DND-41 (cell line): Measurements from ENCODE around the gene HYDIN.
"Not testable (repeated sequence)": the region's sequence is repeated elsewhere in the genome, so short reads cannot be mapped to it uniquely, and the experiment has no call there.

Experiments used
- ATAC-seq: fragments of 200-7000 bp; cut with Tn5 transposase; 3 replicates; pipeline ENCODE4 v1.9.1; 2021; ENCODE audit warnings: low read depth; ENCODE audit not compliant: insufficient read depth
- DNase-seq: peaks from one replicate; pipeline ENCODE4 v3.0.0-alpha.2; 2020
- H2AFZ ChIP-seq: 2 replicates; pipeline ENCODE4 v1.6.0; 2012; ENCODE audit warnings: low read depth, low read length
- H3K27ac ChIP-seq: 2 replicates; pipeline ENCODE4 v1.5.1; 2012; ENCODE audit warnings: low read length, inconsistent platforms
- H3K27me3 ChIP-seq: fragments of 200-600 bp; sonication (generic); 2 replicates; pipeline ENCODE4 v1.6.0; 2012; ENCODE audit warnings: low read length, mild to moderate bottlenecking, inconsistent platforms; ENCODE audit not compliant: insufficient read depth, poor library complexity
- H3K36me3 ChIP-seq: 2 replicates; pipeline ENCODE4 v1.5.1; 2012; ENCODE audit warnings: low read length, inconsistent platforms; ENCODE audit not compliant: insufficient read depth
- H3K4me1 ChIP-seq: 2 replicates; pipeline ENCODE4 v1.5.1; 2012; ENCODE audit warnings: mild to moderate bottlenecking, low read length; ENCODE audit not compliant: insufficient read depth
- H3K4me2 ChIP-seq: 2 replicates; pipeline ENCODE4 v1.6.0; 2012; ENCODE audit warnings: mild to moderate bottlenecking, moderate library complexity, low read length, inconsistent platforms; ENCODE audit not compliant: insufficient read depth
- H3K4me3 ChIP-seq, 2 experiments: fragments of 200-600 bp in 1 of 2; shearing (Covaris generic) in 1 of 2; 2 replicates each; pipeline ENCODE4 v1.5.1; 2012 to 2016; ENCODE audit warnings: inconsistent platforms in 2 of 2, low read length in 2 of 2, mild to moderate bottlenecking in 2 of 2, low read depth in 1 of 2, moderate library complexity in 1 of 2
- H3K79me2 ChIP-seq: 2 replicates; pipeline ENCODE4 v1.6.0; 2012; ENCODE audit warnings: low read length, inconsistent platforms; ENCODE audit not compliant: insufficient read depth
- H3K9ac ChIP-seq: 2 replicates; pipeline ENCODE4 v1.6.0; 2012; ENCODE audit warnings: low read depth, mild to moderate bottlenecking, inconsistent platforms, low read length, moderate library complexity
- H3K9me3 ChIP-seq: 2 replicates; pipeline ENCODE4 v1.5.1; 2012; ENCODE audit warnings: low read length, moderate library complexity, mild to moderate bottlenecking, inconsistent platforms; ENCODE audit not compliant: insufficient read depth, severe bottlenecking
- H4K20me1 ChIP-seq: 2 replicates; pipeline ENCODE4 v1.6.0; 2012; ENCODE audit warnings: low read length; ENCODE audit not compliant: insufficient read depth

The HYDIN gene

DNA sequence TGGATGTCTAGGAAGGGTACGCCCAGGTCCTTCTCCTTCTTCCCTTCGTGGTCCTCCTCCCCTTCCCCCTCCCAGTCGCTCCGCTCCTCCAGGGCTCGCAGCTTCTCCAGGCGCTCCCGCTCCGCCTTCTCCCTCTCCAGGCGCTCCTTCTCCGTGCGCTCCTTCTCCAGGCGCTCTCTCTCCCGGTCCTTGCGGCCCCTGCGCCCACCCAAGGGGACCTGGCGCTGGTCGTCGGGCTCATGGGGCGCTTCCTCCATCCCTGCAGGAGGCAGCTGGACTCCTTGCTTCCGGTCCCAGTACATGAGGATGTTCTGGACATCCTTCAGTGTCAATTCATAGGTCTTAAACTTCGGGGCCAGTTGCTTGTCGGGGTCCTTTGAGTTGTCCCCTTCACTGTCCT lies 309.9 kb downstream of the HYDIN start:
- not testable (repeated sequence) for H4K20me1 ChIP-seq, H3K9ac ChIP-seq, H3K27me3 ChIP-seq, ATAC-seq, H3K4me1 ChIP-seq, H2AFZ ChIP-seq, H3K9me3 ChIP-seq, H3K79me2 ChIP-seq, H3K36me3 ChIP-seq, H3K4me3 ChIP-seq, DNase-seq, H3K27ac ChIP-seq, H3K4me2 ChIP-seq

DNA sequence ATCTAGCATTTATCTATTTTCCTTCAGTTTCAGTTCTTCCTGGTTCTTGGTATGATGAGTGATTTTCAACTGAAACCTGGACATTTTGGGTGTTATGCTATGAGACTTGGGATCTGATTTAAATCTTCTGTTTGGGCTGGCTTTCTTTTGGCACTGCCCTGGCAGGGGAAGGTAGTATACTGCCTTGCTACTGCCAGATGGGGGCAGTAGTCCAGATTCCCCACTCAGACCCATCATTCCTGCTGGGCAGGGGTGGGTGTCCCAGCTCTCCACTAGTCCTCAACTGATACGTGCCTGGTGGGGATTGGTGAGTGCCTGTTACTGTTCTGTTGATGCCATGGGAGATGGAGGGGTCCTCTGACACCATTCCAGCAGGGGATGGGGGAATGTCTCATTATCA lies 342.3 kb downstream of the HYDIN start:
- H3K9me3 ChIP-seq, DNase-seq, H3K27ac ChIP-seq, ATAC-seq, H3K79me2 ChIP-seq, H3K9ac ChIP-seq, H4K20me1 ChIP-seq, H3K4me1 ChIP-seq, H2AFZ ChIP-seq, H3K4me2 ChIP-seq, H3K27me3 ChIP-seq, H3K4me3 ChIP-seq, H3K36me3 ChIP-seq: not testable (repeated sequence)

DNA sequence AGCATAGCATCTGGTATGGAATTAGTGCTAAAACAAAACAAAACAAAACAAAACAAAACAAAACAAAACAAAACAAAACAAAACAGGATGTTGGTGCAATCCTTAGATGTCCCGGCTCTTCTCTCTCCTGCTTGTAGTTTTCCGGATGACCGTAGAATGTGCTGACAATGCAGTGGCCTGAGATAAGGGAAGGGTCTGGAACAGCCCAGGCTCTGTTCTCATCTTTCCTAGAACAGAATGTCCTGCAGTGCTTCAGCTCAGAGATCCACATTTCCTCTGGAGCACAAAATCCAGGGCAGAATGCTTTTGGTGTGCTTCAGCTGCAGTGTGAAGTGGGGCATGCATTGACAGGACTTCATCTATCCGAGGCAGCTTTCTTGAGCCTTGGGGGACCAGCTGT lies 345.9 kb downstream of the HYDIN start:
- not testable (repeated sequence) for ATAC-seq, H3K4me1 ChIP-seq, H4K20me1 ChIP-seq, H3K4me3 ChIP-seq, H2AFZ ChIP-seq, H3K27ac ChIP-seq, H3K79me2 ChIP-seq, H3K4me2 ChIP-seq, H3K9me3 ChIP-seq, H3K27me3 ChIP-seq, H3K36me3 ChIP-seq, DNase-seq, H3K9ac ChIP-seq

DNA sequence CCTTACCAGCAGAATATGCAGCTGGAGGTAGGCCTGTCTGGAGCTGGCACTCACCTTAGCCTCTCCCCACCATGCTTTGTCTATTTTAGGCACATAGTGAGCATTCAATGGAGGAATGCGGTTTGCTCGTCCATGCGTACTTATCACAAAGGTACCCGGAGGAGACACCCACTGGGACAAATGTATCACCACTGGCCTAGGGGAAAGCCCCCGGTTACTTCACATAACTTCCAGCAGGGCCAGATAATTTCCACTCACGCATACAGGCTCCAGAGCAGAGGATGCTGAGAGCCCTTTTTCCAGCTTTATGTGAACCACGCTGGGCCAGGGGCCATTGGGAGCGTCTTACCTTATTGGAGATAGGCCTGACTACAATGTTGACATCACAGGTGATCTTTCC lies 348.2 kb downstream of the HYDIN start:
- H4K20me1 ChIP-seq, ATAC-seq, H3K27me3 ChIP-seq, H3K27ac ChIP-seq, H2AFZ ChIP-seq, DNase-seq, H3K36me3 ChIP-seq, H3K4me1 ChIP-seq, H3K9ac ChIP-seq, H3K4me2 ChIP-seq, H3K9me3 ChIP-seq, H3K79me2 ChIP-seq, H3K4me3 ChIP-seq: not testable (repeated sequence)

DNA sequence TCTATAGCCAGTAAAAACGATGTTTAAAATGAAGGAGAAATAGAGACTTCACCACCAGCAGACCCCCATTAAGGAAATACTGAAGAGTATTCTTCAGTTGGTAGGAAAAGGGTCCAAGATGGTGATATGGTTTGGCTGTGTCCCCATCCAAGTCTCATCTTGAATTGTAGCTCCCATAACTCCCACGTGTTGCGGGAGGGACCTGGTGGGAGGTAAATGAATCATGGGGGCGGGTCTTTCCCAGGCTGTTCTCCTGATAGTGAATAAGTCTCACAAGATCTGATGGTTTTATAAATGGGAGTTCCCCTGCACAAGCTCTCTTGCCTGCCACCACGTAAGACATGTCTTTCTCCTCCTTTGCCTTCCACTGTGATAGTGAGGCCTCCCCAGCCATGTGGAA lies 352.6 kb downstream of the HYDIN start:
- not testable (repeated sequence) for H3K4me2 ChIP-seq, H3K79me2 ChIP-seq, H3K36me3 ChIP-seq, H3K9ac ChIP-seq, DNase-seq, H3K27ac ChIP-seq, H2AFZ ChIP-seq, H4K20me1 ChIP-seq, H3K4me1 ChIP-seq, ATAC-seq, H3K27me3 ChIP-seq, H3K9me3 ChIP-seq, H3K4me3 ChIP-seq

DNA sequence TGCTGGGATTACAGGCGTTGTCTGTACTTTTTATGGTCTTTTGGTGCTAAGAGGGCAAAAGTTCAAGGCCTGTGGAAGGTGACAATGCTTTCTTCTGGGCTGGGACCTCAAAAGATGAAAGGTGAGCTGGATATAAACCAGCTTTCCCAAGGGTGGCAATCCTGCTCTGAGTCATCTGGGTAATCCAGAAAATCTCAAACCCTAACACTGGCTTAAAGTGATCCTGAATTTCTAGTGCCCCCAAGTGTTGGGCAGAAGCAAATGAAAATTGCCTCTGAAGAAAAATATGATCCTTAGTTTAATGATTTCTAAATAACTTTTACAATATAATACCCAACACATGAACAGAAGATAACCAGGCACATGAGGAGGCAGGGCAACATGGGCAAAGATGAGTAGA lies 354.1 kb downstream of the HYDIN start:
- not testable (repeated sequence) for H2AFZ ChIP-seq, H4K20me1 ChIP-seq, H3K79me2 ChIP-seq, H3K9ac ChIP-seq, H3K4me1 ChIP-seq, H3K27ac ChIP-seq, H3K36me3 ChIP-seq, ATAC-seq, DNase-seq, H3K4me3 ChIP-seq, H3K9me3 ChIP-seq, H3K27me3 ChIP-seq, H3K4me2 ChIP-seq

DNA sequence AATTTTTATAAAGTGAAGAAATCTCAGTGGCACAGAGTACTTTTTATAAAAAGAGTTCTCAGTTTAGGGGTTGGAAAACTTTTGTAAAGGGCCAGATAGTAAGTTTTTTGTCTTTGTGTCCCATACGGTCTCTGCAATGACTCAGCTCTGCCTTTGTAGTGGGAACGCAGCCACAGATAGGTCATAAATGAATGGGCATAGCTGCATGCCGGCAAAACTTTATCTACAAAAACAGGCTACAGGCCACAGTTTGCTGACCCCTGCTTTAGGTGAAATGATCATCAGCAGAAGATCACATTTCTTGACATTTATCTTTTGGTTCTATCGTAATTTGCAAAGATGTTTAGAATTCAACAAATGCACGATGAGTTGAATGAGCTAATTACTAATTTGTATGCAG lies 365.8 kb downstream of the HYDIN start:
- H3K4me1 ChIP-seq, DNase-seq, H3K9me3 ChIP-seq, H3K9ac ChIP-seq, H3K27me3 ChIP-seq, H3K4me3 ChIP-seq, H3K36me3 ChIP-seq, ATAC-seq, H4K20me1 ChIP-seq, H3K79me2 ChIP-seq, H3K27ac ChIP-seq, H3K4me2 ChIP-seq, H2AFZ ChIP-seq: not testable (repeated sequence)

DNA sequence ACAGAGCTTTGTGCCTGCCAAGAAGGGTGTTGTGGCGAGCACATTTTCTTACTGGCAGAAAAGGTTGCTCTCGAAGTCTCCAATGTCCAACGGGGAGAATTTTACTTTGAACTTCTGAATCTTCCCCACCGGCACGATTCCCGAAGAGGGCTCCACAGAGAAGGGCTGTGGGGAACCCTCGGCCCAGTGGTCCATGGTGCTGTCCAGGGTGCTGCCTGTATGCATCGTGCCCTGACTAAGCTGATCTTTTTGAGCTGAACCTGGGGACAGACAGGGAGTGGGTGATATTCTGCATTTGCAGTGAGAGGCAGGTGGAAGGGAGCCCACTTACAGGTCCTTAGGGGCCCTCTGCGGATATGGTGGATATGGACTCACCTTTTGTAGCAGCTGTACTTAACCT lies 368.5 kb downstream of the HYDIN start:
- not testable (repeated sequence) for ATAC-seq
- peak; percentile 9 for DNase-seq

DNA sequence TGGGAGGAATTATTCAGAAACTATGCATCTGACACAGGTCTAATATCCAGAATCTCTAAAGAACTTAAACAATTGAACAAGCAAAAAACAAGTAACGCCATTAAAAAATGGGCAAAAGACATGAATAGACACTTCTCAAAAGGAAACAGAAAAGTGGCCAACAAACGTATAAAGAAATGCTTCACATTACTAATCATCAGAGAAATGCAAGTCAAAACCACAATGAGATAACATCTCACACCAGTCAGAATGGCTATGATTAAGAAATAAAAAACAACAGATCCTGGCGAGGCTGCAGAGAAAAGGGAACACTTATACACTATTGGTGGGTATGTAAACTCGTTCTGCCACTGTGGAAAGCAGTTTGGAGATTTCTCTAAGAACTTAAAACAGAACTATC lies 379.2 kb downstream of the HYDIN start:
- DNase-seq, H3K36me3 ChIP-seq, ATAC-seq, H4K20me1 ChIP-seq, H3K4me3 ChIP-seq, H3K27ac ChIP-seq, H3K9ac ChIP-seq, H2AFZ ChIP-seq, H3K9me3 ChIP-seq, H3K27me3 ChIP-seq, H3K4me1 ChIP-seq, H3K79me2 ChIP-seq, H3K4me2 ChIP-seq: not testable (repeated sequence)

More for the DNA sequence above, 368.5 kb downstream of the HYDIN start:
- H3K36me3 ChIP-seq, H2AFZ ChIP-seq, H3K4me1 ChIP-seq, H3K9me3 ChIP-seq, H3K4me2 ChIP-seq, H3K27ac ChIP-seq, H3K79me2 ChIP-seq, H3K9ac ChIP-seq, H3K4me3 ChIP-seq, H4K20me1 ChIP-seq, H3K27me3 ChIP-seq: not testable (repeated sequence)
